ENCODE results near the gene PARD6G.
A peak's percentile ranks its signal among the peaks of the same experiment; 100 is the strongest.

Gene PARD6G

DNA sequence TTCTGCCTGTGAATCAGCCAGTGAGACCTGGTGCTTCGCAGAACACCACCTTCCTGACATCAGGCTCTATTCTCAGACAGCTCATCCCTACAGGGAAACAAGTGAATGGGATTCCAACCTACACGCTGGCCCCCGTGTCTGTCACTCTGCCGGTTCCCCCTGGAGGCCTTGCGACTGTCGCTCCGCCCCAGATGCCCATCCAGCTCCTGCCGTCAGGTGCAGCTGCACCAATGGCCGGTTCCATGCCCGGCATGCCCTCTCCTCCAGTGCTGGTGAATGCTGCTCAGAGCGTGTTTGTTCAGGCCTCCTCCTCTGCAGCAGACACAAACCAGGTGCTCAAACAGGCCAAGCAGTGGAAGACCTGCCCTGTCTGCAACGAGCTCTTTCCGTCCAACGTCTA, 110.2 kb downstream of the PARD6G start:
- no peak for DNase-seq

DNA sequence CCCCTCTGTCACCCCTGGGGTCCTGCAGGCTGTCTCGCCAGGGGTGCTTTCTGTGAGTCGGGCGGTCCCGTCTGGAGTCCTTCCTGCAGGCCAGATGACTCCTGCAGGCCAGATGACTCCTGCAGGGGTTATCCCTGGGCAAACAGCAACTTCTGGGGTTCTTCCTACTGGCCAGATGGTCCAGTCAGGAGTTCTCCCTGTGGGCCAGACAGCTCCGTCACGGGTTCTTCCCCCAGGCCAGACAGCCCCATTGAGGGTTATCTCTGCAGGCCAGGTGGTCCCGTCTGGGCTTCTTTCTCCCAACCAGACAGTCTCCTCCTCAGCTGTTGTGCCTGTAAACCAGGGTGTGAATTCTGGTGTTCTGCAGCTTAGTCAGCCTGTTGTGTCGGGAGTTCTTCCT, 110.6 kb downstream of the PARD6G start:
- no peak for DNase-seq

DNA sequence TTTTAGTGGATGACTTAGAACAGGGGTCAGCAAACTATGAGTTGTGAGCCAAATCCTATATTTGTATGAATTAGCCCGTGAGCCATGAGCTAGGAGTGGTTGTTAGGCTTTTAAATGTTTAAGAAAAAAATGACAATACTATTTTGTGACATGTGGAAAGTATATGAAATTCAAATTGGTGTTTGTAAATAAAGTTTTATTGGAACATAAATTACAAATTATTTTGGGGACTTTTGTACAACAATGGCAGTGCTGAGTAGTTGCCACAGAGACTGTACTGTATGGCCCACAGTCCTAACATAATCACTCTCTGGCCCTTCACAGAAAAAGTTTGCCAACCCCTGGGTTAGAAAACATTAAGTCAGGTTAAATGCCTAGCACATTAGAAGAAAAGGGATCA, 112.2 kb downstream of the PARD6G start:
- DNase-seq = no peak

DNA sequence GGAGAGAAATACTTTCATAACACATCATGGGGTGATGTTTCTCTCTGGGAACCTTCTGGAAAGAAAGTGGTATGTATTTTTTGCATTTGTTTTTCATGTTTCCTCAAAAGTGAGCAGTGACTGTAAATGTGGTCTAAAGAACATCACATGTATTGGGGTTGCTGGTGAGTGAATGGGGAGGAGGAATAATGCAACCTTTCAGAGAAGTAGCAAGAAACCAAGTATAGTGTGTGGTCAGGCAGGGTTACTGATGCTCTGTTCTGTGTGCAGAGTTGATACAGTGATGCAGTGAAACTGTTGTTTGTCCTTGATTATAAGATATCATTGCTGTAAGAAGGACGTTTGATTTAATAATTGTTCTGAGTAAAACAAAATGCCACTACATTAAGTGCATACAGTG, 114.2 kb downstream of the PARD6G start:
- DNase-seq = no peak

DNA sequence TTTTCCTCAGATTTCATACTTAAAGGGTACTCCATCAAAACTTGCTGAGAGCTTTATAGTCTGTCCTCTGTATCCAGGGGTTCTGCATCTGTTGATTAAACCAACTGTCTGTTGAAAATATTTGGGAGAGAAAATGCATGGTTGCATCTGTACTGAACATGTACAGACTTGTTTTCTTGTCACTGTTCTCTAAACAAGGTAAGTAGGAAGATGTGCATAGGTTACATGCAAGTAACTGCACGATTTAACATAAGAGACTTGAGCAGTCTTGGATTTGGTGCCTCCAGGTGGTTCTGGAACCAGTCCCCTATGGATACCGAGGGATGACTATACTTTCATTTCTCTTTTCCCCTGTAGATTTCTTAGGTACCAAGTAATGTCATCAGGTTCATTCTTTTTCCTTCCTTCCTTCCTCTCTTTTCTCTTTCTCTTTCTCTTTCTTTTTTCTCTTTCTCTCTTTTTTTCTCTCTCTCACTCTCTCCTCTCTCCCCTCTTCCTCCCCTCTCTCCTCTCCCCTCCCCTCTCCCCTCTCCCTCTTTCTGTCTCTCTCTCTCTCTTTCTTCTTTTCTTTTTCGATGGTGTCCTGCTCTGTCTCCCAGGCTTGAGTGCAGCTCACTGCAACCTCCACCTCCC, 115.0 kb downstream of the PARD6G start:
- no peak for DNase-seq

DNA sequence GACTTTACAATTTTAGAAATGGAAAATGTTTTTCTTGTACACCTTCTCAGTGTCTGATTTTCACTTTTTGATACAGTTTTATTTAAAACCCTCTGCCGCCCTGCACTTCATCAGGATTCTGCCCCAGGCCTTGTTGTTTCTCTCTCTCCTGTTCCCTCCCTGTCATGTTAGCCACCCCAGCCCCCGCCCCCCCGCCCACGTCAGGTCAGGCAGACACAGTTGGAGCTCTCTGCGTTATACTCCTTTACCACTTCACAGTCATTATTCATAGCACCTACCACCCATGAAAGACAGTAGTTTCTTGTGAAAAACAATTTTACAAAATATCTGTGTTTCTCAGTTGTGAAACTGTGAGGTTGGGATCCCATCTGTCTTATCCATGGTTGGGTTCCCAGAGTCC, 116.8 kb downstream of the PARD6G start:
- no peak for DNase-seq

DNA sequence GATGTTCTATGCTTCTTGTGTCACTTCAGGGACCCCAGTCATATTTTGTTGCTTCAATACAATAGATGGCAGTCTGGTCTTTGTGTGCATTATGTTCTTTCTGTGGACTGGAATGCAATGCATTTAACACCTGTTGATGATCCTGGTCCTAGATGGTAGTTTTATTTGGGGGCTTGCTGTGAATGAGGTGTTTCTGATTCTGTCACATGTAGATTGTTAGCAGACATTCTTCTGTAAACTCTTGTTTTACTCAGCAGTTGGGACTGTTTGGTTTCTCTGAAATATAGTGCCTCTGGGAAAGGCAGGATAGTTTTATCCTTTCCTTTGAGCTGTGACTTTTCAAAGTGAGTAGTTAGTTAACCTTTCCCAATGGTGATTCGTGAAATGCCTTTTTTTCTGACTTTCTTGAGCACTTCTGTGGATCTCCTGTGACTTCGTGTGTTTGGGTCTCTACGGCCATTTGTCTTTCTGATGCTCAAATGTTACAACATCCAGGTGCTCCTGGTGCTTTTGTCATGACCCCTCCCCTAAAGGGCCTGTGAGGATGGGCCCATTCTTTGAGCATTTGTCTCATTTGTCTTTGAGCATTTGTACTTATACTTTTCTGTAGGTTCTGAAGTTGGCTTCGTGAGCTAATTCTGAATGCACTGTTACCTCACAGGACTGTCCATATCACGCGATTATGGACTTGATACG, 117.5 kb downstream of the PARD6G start:
- DNase-seq = no peak

DNA sequence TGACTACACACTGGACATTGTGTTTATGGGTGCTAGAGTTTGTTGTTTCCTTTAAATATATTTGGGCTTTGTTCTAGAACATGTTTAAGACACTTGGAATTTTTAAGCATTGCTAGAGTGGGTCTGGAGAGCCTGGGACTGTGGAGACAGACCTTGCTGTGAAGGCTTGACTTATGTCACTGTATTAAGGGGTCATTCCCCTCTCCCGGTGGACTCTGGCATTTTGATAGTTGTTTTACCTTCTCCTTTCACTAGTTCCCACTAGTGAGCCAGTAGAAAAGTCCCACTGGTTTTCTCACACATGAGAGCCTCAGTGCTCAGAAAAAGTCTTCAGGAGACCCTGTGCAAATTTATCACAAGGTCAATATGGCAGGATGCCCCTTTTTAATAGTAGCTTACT, 119.7 kb downstream of the PARD6G start:
- DNase-seq = no peak

DNA sequence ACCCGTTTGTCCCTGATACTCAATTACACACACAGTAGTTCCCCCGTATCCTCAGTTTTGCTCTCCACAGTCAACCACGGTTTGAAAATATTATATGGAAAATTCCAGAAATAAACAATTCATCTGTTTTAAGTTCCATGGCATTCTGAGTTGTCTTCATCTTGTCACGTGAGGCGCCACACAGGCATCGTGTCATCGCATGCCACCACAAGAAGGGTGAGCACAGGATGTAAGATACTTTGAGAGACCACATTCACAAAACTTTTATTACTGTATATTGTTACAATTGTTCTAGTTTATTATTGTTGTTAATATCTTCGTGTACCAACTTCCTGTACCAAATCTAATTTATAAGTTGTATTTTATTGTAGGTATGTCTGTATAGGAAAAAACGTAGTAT, 120.5 kb downstream of the PARD6G start:
- no peak for DNase-seq

DNA sequence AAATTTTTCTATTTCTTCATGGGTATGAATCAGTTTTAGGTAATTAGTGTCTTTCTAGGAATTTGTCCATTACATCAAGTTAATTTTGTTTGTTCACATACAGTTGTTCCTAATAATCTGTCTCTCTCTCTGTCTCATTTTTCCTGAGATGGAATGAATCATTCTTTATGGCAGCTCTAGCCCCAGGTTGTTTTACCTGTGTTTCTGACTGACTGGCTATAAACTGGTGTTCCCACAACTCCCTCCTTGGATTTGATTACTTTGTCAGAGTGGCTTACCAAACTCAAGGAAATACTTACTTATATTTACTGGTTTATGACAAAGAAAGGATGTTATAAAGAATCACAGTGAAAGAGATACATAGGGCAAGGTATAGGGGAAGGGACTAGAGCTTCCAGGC, 123.2 kb downstream of the PARD6G start:
- no peak for DNase-seq

DNA sequence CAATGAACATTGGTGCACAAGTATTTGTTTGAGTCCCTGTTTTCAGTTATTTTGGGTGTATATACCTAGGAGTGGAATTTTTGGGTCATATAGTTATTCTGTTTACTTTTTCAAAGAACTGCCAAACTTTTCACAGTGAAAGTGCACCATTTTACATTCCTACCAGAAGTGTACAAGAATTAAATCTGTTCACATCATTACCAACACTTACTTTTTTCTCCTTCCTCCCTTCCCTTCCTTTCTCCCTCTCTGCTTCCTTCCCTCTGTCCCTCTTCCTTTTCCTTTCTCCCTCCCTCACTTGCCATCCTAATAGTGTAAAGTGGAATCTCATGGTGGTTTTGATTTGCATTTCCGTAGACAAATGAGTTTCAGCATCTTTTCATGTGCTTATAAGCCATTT, 126.4 kb downstream of the PARD6G start:
- DNase-seq = no peak

DNA sequence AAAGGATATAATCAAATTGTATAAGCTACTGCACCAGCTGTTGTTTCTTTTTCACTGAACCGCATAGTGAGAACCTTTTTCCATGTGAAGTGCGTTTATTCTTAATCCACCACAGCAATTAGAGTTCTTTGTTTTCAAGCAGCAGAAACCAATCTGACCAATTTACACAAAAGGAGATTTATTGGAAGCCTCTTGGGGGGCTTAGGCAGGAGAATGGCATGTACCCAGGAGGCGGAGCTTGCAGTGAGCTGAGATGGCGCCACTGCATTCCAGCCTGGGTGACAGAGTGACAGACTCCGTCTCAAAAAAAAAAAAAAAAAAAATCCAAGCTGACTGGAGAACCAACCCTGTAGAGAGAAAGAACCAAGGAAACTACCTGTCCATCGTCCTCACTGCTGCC, 128.2 kb downstream of the PARD6G start:
- DNase-seq = no peak

DNA sequence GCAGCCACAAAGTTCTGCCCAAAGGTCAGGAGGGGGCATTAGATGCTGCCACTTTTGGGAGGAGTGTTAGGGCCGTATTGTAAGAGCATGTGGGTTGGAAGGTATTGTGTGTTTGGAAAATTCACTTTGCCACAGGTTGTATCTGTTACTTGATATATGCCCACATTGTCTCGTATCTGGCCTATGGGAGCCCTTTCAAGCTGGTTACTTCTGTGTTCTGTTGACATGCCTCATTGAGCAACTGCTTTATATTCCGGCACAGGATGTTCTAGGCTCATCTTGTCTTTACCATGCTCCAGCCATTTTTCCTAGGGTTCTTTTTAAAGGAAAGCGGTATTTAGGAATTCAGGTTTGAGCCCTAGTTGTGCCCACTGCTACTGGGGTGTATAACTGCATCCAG, 132.3 kb downstream of the PARD6G start:
- DNase-seq = no peak

DNA sequence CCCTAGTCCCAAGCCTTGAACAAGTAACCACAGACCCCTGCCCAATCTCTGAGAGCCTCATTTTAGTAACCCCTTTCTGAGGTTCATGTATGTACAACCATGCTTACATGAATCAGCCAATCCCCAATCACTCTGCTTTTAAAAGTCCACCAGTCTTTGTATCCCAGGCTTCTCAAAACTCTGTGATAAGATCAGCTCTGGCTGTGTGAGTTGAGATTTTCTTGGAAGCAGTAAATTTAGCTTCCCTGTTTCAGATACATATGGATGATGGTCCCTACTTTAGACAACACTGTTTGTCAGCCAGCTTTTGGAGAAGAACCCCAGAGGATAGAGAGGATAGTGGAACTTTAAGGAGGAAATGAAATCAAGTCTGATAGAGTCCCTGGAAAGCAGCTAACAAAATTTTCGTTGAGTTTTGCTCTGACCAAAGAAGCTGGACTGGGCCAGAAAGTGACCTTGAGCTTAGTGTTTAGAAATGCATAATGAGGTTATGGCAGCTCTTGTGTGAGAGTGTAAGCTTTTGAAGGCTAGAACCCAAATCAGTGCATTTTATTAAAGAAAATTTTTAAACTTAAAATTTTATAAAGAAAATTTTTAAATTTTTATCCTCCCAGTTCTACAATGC, 134.6 kb downstream of the PARD6G start:
- no peak for DNase-seq

DNA sequence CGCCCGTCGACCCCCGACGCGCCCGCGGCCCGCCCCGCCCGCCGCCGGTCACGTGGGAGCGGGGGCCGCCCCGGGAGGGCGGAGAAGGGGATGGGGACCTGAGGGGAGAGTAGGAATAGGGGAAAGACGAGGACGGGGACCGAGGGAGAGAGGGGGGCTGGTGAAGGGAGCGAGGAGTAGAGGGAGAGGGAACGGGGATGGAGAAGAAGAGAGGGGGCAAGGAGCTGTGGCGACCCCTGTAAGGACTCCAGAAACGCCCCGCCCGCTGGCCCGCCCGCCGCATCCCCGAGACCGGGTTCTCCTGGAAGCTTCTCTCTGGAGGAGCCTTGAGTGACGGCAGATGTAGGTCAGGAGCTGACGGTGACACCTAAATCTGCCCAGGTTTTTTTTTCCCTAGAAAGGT, 137.6 kb downstream of the PARD6G start:
- no peak for DNase-seq

DNA sequence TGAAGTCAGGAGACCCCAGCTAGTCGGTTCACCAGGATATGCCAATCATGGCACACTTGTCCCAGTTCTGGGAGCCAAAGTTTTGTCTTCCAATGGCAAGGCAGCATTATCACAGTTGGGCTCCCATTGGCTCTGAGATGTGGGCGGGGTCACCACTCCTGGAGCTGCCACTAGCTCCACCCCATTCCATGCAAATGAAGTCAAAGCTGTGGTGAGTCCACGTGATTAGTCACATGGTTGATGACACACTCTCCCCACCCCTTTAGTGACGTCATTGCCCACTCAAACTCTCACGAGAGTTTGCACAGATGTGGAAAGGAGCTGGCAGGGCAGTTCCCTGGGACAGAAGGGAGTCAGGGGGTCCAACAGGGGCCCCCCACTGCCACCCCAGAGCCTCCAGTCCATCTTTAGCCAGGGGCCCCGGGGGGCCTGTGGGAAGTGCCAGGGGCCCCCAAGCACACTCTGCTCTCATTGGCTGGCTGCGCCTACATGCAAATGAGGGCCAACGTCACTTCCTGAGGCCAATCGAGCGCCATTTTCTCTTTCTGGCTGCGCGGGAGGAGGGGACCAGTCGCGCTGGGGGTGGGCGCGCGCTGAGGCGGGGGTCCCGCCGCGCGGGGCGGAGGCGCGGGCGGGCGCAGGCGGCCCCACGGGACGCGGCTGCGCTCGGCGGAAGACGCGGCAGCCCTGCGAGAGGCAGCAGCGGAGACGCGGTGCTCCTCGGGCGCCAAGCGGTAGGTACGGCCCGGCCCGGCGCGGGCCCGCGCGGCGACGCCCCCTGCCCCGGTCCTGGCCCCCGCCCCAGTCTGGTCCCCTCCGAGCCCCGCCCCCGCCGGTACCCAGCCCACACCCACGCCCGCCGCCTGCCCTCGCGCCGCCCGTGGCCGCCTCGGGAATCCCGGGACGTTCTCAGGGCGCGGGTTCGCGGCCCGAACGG, 138.3 kb downstream of the PARD6G start, which contains the start of gene ADNP2:
Gene ADNP2, plus strand, starts transcription at position 524 of the 937 bp plus-strand sequence. CDS start 8,281 bp downstream, outside the sequence.
- DNase-seq = peak; percentile 70

DNA sequence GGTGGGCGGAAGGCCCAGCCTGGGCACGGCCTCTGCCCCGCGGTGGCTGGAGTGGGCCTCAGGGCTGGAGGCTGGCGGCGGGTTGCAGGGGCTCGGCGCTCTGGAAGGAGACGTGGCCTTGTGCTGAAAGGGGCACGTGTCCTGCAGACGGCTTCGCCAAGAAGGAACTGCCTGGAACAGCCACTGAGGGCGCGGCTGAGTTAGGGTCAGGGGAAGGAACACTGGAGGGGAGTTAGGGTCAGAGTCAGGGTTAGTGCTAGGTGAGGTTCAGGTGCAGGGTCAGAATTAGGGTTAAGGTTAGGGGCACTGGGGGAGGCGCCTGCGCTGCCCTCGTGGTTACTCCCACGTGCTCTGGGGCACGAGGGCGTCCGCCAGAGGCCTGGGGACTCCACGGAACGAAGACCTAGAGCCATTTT, 139.2 kb downstream of the PARD6G start:
- no peak for DNase-seq

DNA sequence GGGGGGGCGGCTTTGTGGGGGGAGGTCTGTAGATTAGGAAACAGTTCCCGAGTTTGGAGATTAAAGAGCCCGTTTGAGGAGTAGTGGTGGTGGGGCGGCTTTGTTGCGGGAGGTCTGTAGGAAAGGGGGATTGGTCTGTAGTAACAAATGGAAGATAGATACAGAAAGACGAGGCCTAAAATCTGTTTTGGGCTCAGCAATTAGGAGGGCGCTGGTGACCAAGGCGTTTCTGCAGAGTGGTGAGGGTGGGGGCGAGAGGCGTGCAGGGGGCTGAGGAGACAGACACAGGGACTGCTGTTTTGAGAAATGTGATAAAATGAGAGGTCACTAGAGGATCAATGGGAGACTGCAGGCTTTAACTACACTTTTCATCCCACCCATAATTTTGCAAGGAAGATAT, 139.9 kb downstream of the PARD6G start:
- no peak for DNase-seq
